ENCODE results near the gene MTOR.
"Not testable (repeated sequence)": the region's sequence is repeated elsewhere in the genome, so short reads cannot be mapped to it uniquely, and the experiment has no call there.

DNA sequence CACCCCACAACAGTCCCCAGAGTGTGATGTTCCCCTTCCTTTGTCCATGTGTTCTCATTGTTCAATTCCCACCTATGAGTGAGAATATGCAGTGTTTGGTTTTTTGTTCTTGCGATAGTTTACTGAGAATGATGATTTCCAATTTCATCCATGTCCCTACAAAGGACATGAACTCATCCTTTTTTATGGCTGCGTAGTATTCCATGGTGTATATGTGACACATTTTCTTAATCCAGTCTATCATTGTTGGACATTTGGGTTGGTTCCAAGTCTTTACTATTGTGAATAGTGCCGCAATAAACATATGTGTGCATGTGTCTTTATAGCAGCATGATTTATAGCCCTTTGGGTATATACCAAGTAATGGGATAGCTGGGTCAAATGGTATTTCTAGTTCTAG lies 178.6 kb downstream of the MTOR start:
- not testable (repeated sequence) for TF ChIP-seq RAD21 (IDR thresholded peaks at IDR 0.05 in 1 of 2, conservative IDR thresholded peaks at IDR 0.05 in 1 of 2; ENCODE audit: low read depth in 2 of 2, low read length in 2 of 2); EGR1 (IDR thresholded peaks at IDR 0.05; ENCODE audit: borderline replicate concordance, low read depth, low read length); CBX8 (IDR thresholded peaks at IDR 0.05; ENCODE audit: borderline replicate concordance, low read depth, low read length); EP300 (IDR thresholded peaks at IDR 0.05; ENCODE audit: borderline replicate concordance in 1 of 2, low read depth in 2 of 2, low read length in 2 of 2)
- TF ChIP-seq, protein P1, sequence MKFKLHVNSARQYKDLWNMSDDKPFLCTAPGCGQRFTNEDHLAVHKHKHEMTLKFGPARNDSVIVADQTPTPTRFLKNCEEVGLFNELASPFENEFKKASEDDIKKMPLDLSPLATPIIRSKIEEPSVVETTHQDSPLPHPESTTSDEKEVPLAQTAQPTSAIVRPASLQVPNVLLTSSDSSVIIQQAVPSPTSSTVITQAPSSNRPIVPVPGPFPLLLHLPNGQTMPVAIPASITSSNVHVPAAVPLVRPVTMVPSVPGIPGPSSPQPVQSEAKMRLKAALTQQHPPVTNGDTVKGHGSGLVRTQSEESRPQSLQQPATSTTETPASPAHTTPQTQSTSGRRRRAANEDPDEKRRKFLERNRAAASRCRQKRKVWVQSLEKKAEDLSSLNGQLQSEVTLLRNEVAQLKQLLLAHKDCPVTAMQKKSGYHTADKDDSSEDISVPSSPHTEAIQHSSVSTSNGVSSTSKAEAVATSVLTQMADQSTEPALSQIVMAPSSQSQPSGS (IDR thresholded peaks at IDR 0.05; ENCODE audit: low read length), result not testable (repeated sequence)
- TF ChIP-seq, protein P2, sequence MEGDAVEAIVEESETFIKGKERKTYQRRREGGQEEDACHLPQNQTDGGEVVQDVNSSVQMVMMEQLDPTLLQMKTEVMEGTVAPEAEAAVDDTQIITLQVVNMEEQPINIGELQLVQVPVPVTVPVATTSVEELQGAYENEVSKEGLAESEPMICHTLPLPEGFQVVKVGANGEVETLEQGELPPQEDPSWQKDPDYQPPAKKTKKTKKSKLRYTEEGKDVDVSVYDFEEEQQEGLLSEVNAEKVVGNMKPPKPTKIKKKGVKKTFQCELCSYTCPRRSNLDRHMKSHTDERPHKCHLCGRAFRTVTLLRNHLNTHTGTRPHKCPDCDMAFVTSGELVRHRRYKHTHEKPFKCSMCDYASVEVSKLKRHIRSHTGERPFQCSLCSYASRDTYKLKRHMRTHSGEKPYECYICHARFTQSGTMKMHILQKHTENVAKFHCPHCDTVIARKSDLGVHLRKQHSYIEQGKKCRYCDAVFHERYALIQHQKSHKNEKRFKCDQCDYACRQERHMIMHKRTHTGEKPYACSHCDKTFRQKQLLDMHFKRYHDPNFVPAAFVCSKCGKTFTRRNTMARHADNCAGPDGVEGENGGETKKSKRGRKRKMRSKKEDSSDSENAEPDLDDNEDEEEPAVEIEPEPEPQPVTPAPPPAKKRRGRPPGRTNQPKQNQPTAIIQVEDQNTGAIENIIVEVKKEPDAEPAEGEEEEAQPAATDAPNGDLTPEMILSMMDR (IDR thresholded peaks at IDR 0.05; ENCODE audit: control extremely low read depth in 1 of 3, insufficient read depth in 1 of 3, low read depth in 1 of 3, low read length in 3 of 3), result not testable (repeated sequence)

All from H1 (cell line).